GM19467 (cell line): ENCODE results near the gene DPYSL5.
"Not testable (repeated sequence)": the region's sequence is repeated elsewhere in the genome, so short reads cannot be mapped to it uniquely, and the experiment has no call there.

ENCODE experiments used
- ATAC-seq: cut with Tn5 transposase; IDR thresholded peaks from one replicate; pipeline ENCODE4 v1.9.1; 2021; ENCODE audit warnings: mild to moderate bottlenecking, moderate library complexity; ENCODE audit not compliant: unreplicated experiment

The DPYSL5 gene

GRCh38 chr2:26873286-26873983 is 25.5 kb downstream of the DPYSL5 start:
- no peak for ATAC-seq

DNA sequence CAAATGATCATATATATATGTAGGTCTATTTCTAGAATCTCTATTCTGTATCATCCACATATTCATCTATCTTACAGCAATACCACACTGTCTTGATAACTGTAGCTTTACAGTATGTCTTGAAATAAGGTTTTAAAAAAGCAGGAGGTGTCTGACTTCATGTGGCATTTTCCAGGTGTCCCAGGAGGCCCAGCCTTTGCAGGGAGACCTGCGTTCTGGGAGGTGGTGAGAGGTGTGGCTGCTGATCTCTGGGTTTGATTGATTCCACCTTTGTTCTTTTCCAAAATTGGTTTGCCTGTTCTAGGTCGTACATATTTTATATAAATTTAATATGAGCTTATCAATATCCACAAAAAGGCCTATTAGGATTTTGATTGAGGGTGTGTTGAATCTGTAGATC is 26.6 kb downstream of the DPYSL5 start:
- no peak for ATAC-seq

GRCh38 chr2:26875065-26875634 is 27.2 kb downstream of the DPYSL5 start:
- ATAC-seq = no peak

DNA sequence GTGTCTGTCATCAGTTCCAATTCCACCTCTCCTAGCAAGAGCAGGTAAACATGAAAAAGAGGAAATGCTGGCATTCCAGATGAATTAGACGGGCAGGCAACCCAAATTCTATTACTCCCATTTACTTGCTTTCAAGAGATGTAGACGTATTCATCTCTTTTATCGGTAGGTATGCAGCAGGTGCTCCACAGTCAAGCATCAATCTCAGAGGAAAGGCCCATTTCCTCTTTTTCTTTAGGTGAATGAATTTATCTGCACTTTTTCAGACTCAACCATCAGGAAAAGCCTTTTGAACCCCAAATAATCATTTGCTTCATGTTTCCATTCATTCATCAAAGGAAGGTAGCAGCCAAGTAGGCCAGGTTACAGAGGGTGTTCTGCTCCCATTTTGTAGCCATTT is 27.9 kb downstream of the DPYSL5 start:
- no peak for ATAC-seq

- ATAC-seq = no peak
Observed at GRCh38 chr2:26876260-26876659, 28.3 kb downstream of the DPYSL5 start.

DNA sequence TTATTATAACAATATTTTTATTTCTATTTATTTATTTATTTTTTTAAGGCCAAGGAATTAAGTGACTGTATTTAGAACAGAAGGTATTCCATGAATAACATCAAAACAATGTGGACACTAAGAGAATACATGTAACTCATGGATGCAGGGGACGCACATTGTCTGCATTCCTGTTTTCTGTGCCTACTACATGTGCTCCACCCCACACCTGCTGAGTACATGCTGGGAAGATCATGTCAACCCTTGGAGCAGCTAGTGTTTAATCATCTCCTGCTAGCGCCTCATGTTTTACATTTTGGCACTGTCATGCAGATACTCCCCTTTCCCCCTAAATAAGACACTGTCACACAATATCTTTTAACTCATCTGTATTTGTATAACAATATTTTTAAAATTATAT is 29.3 kb downstream of the DPYSL5 start:
- no peak for ATAC-seq

- no peak for ATAC-seq
Observed at GRCh38 chr2:26880161-26880560, 32.2 kb downstream of the DPYSL5 start.

DNA sequence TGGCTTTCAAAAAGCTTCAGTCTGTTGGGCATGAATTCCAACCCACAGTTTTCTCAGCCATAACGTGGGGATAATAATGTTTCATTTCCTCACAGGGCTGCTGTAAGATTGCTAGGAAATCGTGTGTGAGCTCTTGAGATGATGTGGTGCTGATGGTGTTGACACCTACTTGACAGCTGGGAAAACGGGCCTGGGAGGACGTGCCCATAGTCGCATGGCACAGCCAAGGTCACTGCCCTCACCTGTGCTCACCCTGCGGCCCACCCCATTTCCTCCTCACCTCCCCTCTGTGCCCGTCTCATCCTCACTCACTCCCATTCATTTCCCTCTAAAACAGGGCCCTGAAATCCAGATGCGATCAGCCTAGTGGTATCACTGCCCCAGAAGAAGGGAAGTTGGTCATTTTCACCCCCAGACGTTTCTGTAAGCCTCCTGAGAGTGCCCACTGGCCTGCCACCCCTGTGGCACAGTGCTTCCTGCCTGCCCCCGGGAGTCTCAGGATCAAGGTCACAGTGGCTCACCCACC is 33.0 kb downstream of the DPYSL5 start:
- ATAC-seq = no peak

GRCh38 chr2:26882220-26882619 is 34.3 kb downstream of the DPYSL5 start:
- ATAC-seq = not testable (repeated sequence)

DNA sequence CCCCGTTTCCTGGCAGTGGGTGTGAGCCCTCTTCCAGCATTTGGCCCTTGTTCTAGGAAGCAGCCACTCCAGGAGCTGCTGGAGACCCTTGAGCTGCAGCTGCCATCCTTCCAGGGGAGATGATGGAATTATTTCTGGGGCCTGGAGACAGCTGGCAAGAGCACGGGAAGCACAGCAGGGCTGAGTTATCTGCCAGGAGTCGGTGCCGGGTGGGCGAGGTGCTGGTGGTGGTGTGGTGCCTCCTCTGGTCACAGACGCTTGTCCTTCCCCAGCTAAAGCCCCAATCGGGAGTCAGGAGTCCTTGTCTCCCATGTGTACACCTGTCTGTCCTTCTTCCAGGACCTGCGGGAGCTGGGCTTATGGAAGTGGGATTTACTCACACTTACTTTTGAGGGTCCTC is 36.0 kb downstream of the DPYSL5 start:
- no peak for ATAC-seq

GRCh38 chr2:26884486-26884885 is 36.6 kb downstream of the DPYSL5 start:
- ATAC-seq = no peak

- no peak for ATAC-seq
Observed at GRCh38 chr2:26885651-26886329, 37.9 kb downstream of the DPYSL5 start.

GRCh38 chr2:26886736-26887135 is 38.8 kb downstream of the DPYSL5 start:
- ATAC-seq = no peak

DNA sequence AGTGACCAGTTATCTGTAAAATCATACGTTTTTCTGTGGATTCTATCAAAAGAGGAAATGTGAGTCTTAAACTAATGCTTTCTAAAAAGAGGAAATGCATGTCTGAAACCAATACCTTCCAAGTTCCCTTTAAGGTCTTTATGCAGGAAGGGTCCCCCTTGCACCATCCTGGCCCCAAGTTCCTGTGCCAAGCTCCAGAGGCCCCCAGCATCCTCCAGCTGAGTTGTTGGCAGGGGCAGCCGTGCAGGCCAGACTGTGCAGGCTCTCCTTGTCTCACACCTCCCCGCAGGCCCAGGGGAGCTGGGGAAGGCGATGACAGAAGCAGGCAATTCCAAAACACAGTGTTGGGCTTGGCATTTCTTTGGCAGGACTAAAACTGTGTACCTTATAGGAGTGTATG is 39.2 kb downstream of the DPYSL5 start:
- ATAC-seq = no peak

- no peak for ATAC-seq
Observed at GRCh38 chr2:26889796-26890195, 41.9 kb downstream of the DPYSL5 start.

GRCh38 chr2:26890341-26891000 is 42.5 kb downstream of the DPYSL5 start:
- no peak for ATAC-seq

- no peak for ATAC-seq
Observed at GRCh38 chr2:26892133-26892532, 44.2 kb downstream of the DPYSL5 start.

GRCh38 chr2:26892922-26893524 is 45.1 kb downstream of the DPYSL5 start:
- no peak for ATAC-seq

DNA sequence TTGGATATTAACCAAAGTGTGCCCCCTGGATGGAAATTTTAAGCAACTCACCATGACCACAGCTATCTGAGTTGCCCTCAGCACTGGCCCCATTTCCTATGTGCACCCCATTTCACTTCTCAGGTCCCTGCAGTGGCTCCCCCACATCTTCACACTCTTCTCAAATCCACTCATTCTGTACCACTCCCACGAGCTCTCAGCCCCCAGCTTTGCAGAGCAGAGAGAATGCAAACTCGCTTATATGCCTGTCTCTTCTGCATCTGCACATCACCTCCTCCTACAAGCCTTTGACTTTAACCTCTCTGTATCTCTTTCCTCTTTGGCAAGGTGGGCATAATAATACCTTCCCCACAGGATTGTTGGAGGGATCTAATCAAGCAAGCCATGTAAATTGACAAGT is 46.2 kb downstream of the DPYSL5 start:
- ATAC-seq = no peak

- no peak for ATAC-seq
Observed at GRCh38 chr2:26897807-26898479, 50.0 kb downstream of the DPYSL5 start.
